Thyroid gland (tissue), 4 donors: ENCODE measurements around the gene WDR36.

Experiments
- CTCF ChIP-seq, 6 experiments: fragments of 200-600 bp in 3 of 6; fragments of 450-650 bp in 3 of 6; sonication (generic) in 3 of 6; IDR thresholded peaks; one replicate each; pipeline ENCODE4 v1.5.1; 2016 to 2019; ENCODE audit warnings: antibody characterized with exemption in 6 of 6, mild to moderate bottlenecking in 2 of 6, inconsistent platforms in 1 of 6, moderate library complexity in 1 of 6
- POLR2A ChIP-seq, 2 donors: fragments of 450-650 bp; IDR thresholded peaks; one replicate each; pipeline ENCODE4 v1.6.1; 2017; ENCODE audit warnings: antibody characterized with exemption in 2 of 2, mild to moderate bottlenecking in 2 of 2, moderate library complexity in 1 of 2

GRCh38 chr5:111142932-111143331, 50.8 kb downstream of the WDR36 start:
- no peak for TF ChIP-seq POLR2A (IDR thresholded peaks at IDR 0.05)
- TF ChIP-seq CTCF (IDR thresholded peaks at IDR 0.05), result no peak
